ENCODE data around the gene LLGL2.

The LLGL2 gene

DNA sequence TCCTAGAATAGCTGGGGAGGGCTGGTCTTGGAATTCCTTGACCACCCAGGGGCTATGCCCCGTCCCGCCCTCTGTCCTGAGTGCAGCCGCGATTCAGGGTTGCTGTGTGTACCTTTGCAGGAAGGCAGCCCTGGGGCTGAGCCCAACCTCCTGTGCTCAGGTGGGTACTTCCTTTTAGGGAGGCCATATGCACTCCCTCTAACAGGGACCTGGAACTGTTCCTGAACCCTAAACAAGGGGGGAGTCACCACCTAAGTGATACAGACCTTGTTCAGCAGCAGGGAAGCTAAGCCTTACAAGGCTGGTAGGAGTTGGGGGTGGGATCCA is 24.6 kb downstream of the LLGL2 start:
- TF ChIP-seq, protein P1, sequence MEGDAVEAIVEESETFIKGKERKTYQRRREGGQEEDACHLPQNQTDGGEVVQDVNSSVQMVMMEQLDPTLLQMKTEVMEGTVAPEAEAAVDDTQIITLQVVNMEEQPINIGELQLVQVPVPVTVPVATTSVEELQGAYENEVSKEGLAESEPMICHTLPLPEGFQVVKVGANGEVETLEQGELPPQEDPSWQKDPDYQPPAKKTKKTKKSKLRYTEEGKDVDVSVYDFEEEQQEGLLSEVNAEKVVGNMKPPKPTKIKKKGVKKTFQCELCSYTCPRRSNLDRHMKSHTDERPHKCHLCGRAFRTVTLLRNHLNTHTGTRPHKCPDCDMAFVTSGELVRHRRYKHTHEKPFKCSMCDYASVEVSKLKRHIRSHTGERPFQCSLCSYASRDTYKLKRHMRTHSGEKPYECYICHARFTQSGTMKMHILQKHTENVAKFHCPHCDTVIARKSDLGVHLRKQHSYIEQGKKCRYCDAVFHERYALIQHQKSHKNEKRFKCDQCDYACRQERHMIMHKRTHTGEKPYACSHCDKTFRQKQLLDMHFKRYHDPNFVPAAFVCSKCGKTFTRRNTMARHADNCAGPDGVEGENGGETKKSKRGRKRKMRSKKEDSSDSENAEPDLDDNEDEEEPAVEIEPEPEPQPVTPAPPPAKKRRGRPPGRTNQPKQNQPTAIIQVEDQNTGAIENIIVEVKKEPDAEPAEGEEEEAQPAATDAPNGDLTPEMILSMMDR (conservative IDR thresholded peaks at IDR 0.05): no peak
- TF ChIP-seq ZFX (IDR thresholded peaks at IDR 0.05): no peak
- peak overlapping the region; percentile 96 for H3K27ac ChIP-seq

GRCh38 chr17:75551266-75551665 is 25.8 kb downstream of the LLGL2 start:
- TF ChIP-seq, protein P1 (conservative IDR thresholded peaks at IDR 0.05): no peak
- no peak for TF ChIP-seq ZFX (IDR thresholded peaks at IDR 0.05)
- peak overlapping the region; percentile 96; the same call in 1 of the 2 replicates for H3K27ac ChIP-seq

DNA sequence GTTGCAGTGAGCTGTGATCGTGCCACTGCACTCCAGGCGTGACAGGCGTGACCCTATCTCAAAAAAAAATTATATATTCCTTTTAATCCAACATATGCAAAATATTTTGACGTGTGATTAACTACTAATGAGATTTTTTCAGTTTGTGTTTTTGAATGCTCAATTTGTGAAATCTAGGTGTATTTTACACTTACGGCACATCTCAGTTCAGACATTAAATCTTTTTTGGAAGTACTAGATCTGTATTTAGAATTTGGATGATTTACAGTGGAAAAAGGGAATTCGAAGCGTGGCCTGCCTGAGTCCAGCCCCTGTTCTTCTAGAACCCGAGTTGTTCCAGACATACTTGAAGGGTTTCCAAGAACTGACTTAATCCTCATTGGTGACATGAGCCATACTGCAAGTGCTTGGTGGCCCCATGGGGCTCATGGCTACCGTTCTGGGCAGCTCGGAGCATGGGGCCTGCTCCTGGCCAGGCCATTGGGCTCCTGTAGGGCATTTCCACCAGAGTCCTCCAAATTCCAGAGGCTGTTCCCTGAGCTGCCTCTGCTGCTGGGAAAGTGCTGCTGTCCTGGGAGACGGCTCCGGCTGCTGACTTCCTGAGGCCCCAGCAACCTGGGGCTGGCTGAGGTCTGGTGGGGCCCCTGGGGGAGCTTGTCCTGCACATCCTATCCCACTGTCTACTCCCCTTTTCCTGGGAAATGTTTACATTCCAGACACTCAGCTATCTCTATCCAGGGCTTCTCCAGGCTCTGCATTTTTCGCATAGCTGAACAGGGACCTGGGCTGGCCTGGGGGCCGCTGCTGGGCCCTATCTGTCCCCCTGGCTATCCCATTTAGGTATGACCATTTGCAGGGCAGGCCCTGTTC is 27.2 kb downstream of the LLGL2 start:
- TF ChIP-seq, protein P1 (conservative IDR thresholded peaks at IDR 0.05): no peak
- TF ChIP-seq ZFX (IDR thresholded peaks at IDR 0.05): no peak
- H3K27ac ChIP-seq: no peak overlapping the region

DNA sequence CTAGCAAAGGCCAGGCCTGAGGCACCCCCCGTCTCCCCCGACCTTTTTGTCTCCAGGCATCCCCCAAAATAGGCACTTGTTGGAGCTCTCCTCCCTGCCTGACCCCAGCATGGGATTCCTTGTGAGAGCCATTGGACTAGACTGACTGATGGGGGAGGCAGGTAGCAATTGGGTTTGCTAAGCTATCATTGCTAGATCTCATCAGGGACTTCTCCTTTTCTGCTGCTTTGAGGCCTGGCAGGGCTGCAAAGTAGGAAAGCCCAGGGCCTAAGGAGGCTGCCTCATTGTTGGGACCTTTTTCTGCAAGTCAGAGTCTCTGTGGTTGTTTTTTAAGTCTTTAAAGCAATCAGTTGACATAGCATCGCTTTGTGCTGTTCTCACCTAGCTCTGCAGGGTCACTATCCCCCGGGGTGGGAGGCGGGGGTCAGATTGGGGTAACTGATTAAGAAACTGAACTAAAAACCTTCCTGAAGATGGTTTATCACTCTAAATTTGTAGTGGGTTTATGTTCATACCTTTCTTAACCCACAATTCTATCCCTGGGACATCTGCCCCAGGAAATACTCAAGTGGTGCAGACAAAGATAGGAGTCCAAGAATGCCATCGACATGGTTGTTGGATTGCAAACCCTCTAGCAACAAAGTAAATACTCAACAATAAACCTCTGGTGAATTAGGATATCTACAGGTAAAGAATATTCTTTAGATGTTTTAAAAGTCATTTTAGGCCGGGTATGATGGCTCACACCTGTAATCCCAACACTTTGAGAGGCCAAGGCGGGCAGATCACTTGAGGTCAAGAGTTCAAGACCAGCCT is 28.0 kb downstream of the LLGL2 start:
- H3K27ac ChIP-seq: no peak overlapping the region
- TF ChIP-seq, protein P1 (conservative IDR thresholded peaks at IDR 0.05): no peak
- no peak for TF ChIP-seq ZFX (IDR thresholded peaks at IDR 0.05)

GRCh38 chr17:75555679-75556153 is 30.2 kb downstream of the LLGL2 start:
- peak overlapping the region; percentile 75 for H3K27ac ChIP-seq

DNA sequence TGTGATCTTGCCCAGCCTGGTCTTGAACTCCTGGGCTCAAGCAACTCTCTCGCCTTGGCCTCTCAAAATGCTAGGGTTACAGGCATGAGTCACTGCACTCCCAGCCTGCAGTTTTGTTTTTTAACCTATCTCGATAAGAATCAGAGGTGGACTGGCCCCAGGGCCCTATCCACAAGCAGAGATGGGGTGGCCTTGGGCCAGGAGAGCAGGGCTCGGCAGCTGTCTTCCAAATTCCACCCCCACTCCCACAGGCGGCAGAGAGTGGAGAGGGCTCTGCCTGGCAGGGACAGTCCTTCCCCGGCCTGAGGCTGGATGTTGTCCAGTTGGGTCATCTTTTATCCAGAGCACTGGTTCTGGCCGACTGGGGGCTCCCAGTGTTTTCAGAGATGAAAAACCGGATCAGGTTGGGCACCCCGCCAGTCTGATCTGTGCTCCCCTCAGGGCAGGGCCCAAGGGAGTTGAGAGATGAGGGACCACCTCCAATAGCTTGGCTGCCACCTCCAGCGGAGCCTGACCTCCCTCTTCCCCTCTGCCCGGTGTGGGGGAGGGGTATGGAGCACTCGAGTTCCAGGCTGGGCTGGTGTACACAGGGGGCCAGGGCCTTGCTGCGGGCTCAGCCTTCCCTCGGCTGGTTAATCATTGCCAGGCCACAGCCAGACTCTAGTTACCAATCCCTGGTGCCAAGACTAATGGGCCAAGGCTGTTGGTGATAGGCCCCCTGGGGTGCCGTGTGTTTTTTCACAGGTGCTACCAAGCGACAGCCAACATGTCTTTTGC is 31.8 kb downstream of the LLGL2 start:
- peak; percentile 46; the same call in 1 of the 2 replicates for TF ChIP-seq ZFX (IDR thresholded peaks at IDR 0.05)
- TF ChIP-seq, protein P1 (conservative IDR thresholded peaks at IDR 0.05): no peak
- peak overlapping the region; percentile 75 for H3K27ac ChIP-seq

More at GRCh38 chr17:75555679-75556153, 30.2 kb downstream of the LLGL2 start:
- TF ChIP-seq, protein P1 (conservative IDR thresholded peaks at IDR 0.05): no peak
- TF ChIP-seq ZFX (IDR thresholded peaks at IDR 0.05): no peak
